ENCODE results near the gene HTRA1.

GRCh38 chr10:122486406-122487080, 25.2 kb downstream of the HTRA1 start:
- TF ChIP-seq CTCF (IDR thresholded peaks at IDR 0.05; ENCODE audit: poor library complexity, severe bottlenecking) (no peak), POLR2AphosphoS5 (IDR thresholded peaks at IDR 0.05) (no peak), RAD21 (conservative IDR thresholded peaks at IDR 0.05) (no peak), MXI1 (conservative IDR thresholded peaks at IDR 0.05; ENCODE audit: poor library complexity, severe bottlenecking) (no peak), SMC3 (conservative IDR thresholded peaks at IDR 0.05; ENCODE audit: poor library complexity) (no peak), EP300 (conservative IDR thresholded peaks at IDR 0.05; ENCODE audit: poor library complexity, severe bottlenecking) (no peak)
